K562 (cell line): ENCODE measurements around the gene SETX.
"Not testable (repeated sequence)": the region's sequence is repeated elsewhere in the genome, so short reads cannot be mapped to it uniquely, and the experiment has no call there.

Experiments
- HNRNPH1 ChIP-seq: fragments of 200-400 bp; formaldehyde crosslinking; optimal IDR thresholded peaks from 2 replicates; pipeline ENCODE3; 2017; ENCODE audit warnings: low read depth, mild to moderate bottlenecking, low read length, moderate library complexity
- TF ChIP-seq, protein P1 (sequence below): fragments of 250-450 bp; sonication (Bioruptor Pico); IDR thresholded peaks from 2 replicates; pipeline ENCODE4 v1.8.0; 2022; ENCODE audit warnings: moderate library complexity, mild to moderate bottlenecking, inconsistent platforms

GRCh38 chr9:132377769-132378168 lies 23.0 kb upstream of the SETX start:
- TF ChIP-seq, protein P1, sequence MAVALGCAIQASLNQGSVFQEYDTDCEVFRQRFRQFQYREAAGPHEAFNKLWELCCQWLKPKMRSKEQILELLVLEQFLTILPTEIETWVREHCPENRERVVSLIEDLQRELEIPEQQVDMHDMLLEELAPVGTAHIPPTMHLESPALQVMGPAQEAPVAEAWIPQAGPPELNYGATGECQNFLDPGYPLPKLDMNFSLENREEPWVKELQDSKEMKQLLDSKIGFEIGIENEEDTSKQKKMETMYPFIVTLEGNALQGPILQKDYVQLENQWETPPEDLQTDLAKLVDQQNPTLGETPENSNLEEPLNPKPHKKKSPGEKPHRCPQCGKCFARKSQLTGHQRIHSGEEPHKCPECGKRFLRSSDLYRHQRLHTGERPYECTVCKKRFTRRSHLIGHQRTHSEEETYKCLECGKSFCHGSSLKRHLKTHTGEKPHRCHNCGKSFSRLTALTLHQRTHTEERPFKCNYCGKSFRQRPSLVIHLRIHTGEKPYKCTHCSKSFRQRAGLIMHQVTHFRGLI: not testable (repeated sequence)
- TF ChIP-seq HNRNPH1: not testable (repeated sequence)
